Measurements from ENCODE around the gene ARHGAP36. TPM values are rescaled to one million over a fixed set of nuclear protein-coding genes. Genes with fewer than 3 reads are reported as not detected.

The ARHGAP36 gene
- total RNA-seq, 1 donor from 2014 or later = not detected

GRCh38 chrX:131041667-131042066, 16.5 kb upstream of the ARHGAP36 start:
- Mint-ChIP-seq H3K4me3 (no peak overlapping the region), H3K27ac (no peak overlapping the region), H3K9me3 (no peaks in the 10 kb centered on the region), H3K27me3 (ENCODE audit: insufficient read depth, low read depth) (peaks cover 9% of the 10 kb centered on the region), H3K36me3 (no peaks in the 10 kb centered on the region), H3K4me1 (peaks cover 6% of the 10 kb centered on the region)
- no peak for TF ChIP-seq EZH2 (IDR thresholded peaks at IDR 0.05)
- TF ChIP-seq CTCF (IDR thresholded peaks at IDR 0.05) = no peak
- no peak for TF ChIP-seq EZH2phosphoT487 (IDR thresholded peaks at IDR 0.05)
- Histone ChIP-seq H3K4me1 (peaks cover 2% of the 10 kb centered on the region), H3K9me3 (ENCODE audit: low read depth) (no peaks in the 10 kb centered on the region), H3K36me3 (no peaks in the 10 kb centered on the region), H3K4me3 (no peak overlapping the region), H3K79me2 (ENCODE audit: low read depth) (no peaks in the 10 kb centered on the region), H3K27me3 (no peaks in the 10 kb centered on the region), H3K9ac (no peak overlapping the region), H4K20me1 (ENCODE audit: low read depth) (no peaks in the 10 kb centered on the region), H3K4me2 (no peak overlapping the region), H3K27ac (no peak overlapping the region), H2AFZ (replicated peaks) (no peak overlapping the region), H3F3A (ENCODE audit: low read depth) (no peaks in the 10 kb centered on the region)
- no peak for DNase-seq (ENCODE audit: low spot score)

GRCh38 chrX:131045726-131046125, 12.4 kb upstream of the ARHGAP36 start:
- H3K27ac Mint-ChIP-seq = no peak overlapping the region
- no peak overlapping the region for H3K4me2 ChIP-seq
- no peaks in the 10 kb centered on the region for H3K36me3 ChIP-seq
- TF ChIP-seq CTCF (IDR thresholded peaks at IDR 0.05) (no peak), EZH2 (IDR thresholded peaks at IDR 0.05) (no peak), EZH2phosphoT487 (IDR thresholded peaks at IDR 0.05) (no peak)
- no peaks in the 10 kb centered on the region for H4K20me1 ChIP-seq (ENCODE audit: low read depth)
- no peaks in the 10 kb centered on the region for H3K27me3 ChIP-seq
- peaks cover 4% of the 10 kb centered on the region for H3K4me1 ChIP-seq
- no peaks in the 10 kb centered on the region for H3K9me3 Mint-ChIP-seq
- no peaks in the 10 kb centered on the region for H3K79me2 ChIP-seq (ENCODE audit: low read depth)
- H3K4me3 Mint-ChIP-seq = no peak overlapping the region
- H2AFZ ChIP-seq (replicated peaks) = no peak overlapping the region
- H3K27ac ChIP-seq = no peak overlapping the region
- H3K9ac ChIP-seq = no peak overlapping the region
- peaks cover 11% of the 10 kb centered on the region for H3K27me3 Mint-ChIP-seq (ENCODE audit: insufficient read depth, low read depth)
- no peak for DNase-seq (ENCODE audit: low spot score)
- no peaks in the 10 kb centered on the region for H3K36me3 Mint-ChIP-seq
- peaks cover 12% of the 10 kb centered on the region for H3K4me1 Mint-ChIP-seq
- H3F3A ChIP-seq (ENCODE audit: low read depth) = no peaks in the 10 kb centered on the region
- H3K4me3 ChIP-seq = no peak overlapping the region
- no peaks in the 10 kb centered on the region for H3K9me3 ChIP-seq (ENCODE audit: low read depth)

- no peaks in the 10 kb centered on the region for H3K79me2 ChIP-seq (ENCODE audit: low read depth)
- DNase-seq (ENCODE audit: low spot score) = no peak
- no peak overlapping the region for H3K4me2 ChIP-seq
- H3K4me3 ChIP-seq = no peak overlapping the region
- H3K9me3 Mint-ChIP-seq = no peaks in the 10 kb centered on the region
- no peak overlapping the region for H2AFZ ChIP-seq (replicated peaks)
- H4K20me1 ChIP-seq (ENCODE audit: low read depth) = no peaks in the 10 kb centered on the region
- H3K27ac Mint-ChIP-seq = no peak overlapping the region
- H3K27me3 Mint-ChIP-seq (ENCODE audit: insufficient read depth, low read depth) = peaks cover 11% of the 10 kb centered on the region
- TF ChIP-seq EZH2phosphoT487 (IDR thresholded peaks at IDR 0.05) (no peak), CTCF (IDR thresholded peaks at IDR 0.05) (no peak), EZH2 (IDR thresholded peaks at IDR 0.05) (no peak)
- H3K9ac ChIP-seq = no peak overlapping the region
- no peak overlapping the region for H3K4me3 Mint-ChIP-seq
- H3K36me3 Mint-ChIP-seq = no peaks in the 10 kb centered on the region
- H3K9me3 ChIP-seq (ENCODE audit: low read depth) = no peaks in the 10 kb centered on the region
- no peaks in the 10 kb centered on the region for H3K27me3 ChIP-seq
- peaks cover 4% of the 10 kb centered on the region for H3K4me1 ChIP-seq
- H3K27ac ChIP-seq = no peak overlapping the region
- H3F3A ChIP-seq (ENCODE audit: low read depth) = no peaks in the 10 kb centered on the region
- no peaks in the 10 kb centered on the region for H3K36me3 ChIP-seq
- peaks cover 12% of the 10 kb centered on the region for H3K4me1 Mint-ChIP-seq
These were observed 11.6 kb upstream of the ARHGAP36 start for GRCh38 chrX:131046596-131046995.
